Astrocyte (in vitro differentiated cells and primary cell): Measurements from ENCODE around the gene ELMO2. TPM values are rescaled to one million over a fixed set of nuclear protein-coding genes. Genes with fewer than 3 reads are reported as not detected.

Source experiments
- DNase-seq: peaks from one replicate; pipeline ENCODE4 v3.0.0-alpha.2; 2010; ENCODE audit warnings: low read depth
- FAIRE-seq: peaks from 2 replicates; lab custom pipeline; 2011; peaks lifted over from hg19 to GRCh38; lab: Jason Lieb, UNC
- H2AFZ ChIP-seq: 2 replicates; pipeline ENCODE4 v1.6.0; 2012; ENCODE audit warnings: low read depth, low read length, inconsistent platforms
- H3K27ac ChIP-seq: 2 replicates; pipeline ENCODE4 v1.5.1; 2011; ENCODE audit warnings: low read depth, low read length, inconsistent platforms
- H3K27me3 ChIP-seq: 2 replicates; pipeline ENCODE4 v1.6.0; 2011; ENCODE audit warnings: low read length, inconsistent platforms; ENCODE audit not compliant: insufficient read depth
- H3K36me3 ChIP-seq: 2 replicates; pipeline ENCODE4 v1.5.1; 2011; ENCODE audit warnings: low read length, inconsistent platforms; ENCODE audit not compliant: insufficient read depth
- H3K4me1 ChIP-seq: 2 replicates; pipeline ENCODE4 v1.5.1; 2011; ENCODE audit warnings: low read length, inconsistent platforms; ENCODE audit not compliant: insufficient read depth
- H3K4me2 ChIP-seq: 2 replicates; pipeline ENCODE4 v1.6.0; 2012; ENCODE audit warnings: low read length, inconsistent platforms
- H3K4me3 ChIP-seq: 2 replicates; pipeline ENCODE4 v1.5.1; 2011; ENCODE audit warnings: low read depth, mild to moderate bottlenecking, low read length, inconsistent platforms; ENCODE audit not compliant: insufficient read depth
- H3K79me2 ChIP-seq: 2 replicates; pipeline ENCODE4 v1.6.0; 2012; ENCODE audit warnings: mild to moderate bottlenecking, low read length, inconsistent platforms; ENCODE audit not compliant: insufficient read depth
- H3K9ac ChIP-seq: 2 replicates; pipeline ENCODE4 v1.6.0; 2012; ENCODE audit warnings: mild to moderate bottlenecking, low read length, inconsistent platforms
- H3K9me3 ChIP-seq: 2 replicates; pipeline ENCODE4 v1.5.1; 2012; ENCODE audit warnings: low read depth, mild to moderate bottlenecking, low read length, inconsistent platforms; ENCODE audit not compliant: insufficient read depth
- H4K20me1 ChIP-seq: 2 replicates; pipeline ENCODE4 v1.6.0; 2012; ENCODE audit warnings: low read length, inconsistent platforms; ENCODE audit not compliant: insufficient read depth
- H3K27ac Mint-ChIP-seq: one replicate; pipeline ENCODE4 v1.8.0; 2021; ENCODE audit warnings: mild to moderate bottlenecking, mixed read lengths; ENCODE audit not compliant: unreplicated experiment
- H3K27me3 Mint-ChIP-seq: one replicate; pipeline ENCODE4 v1.8.0; 2021; ENCODE audit warnings: low read depth, mixed read lengths; ENCODE audit not compliant: unreplicated experiment
- H3K36me3 Mint-ChIP-seq: one replicate; pipeline ENCODE4 v1.8.0; 2021; ENCODE audit warnings: low read depth, mixed read lengths; ENCODE audit not compliant: unreplicated experiment
- H3K4me1 Mint-ChIP-seq: one replicate; pipeline ENCODE4 v1.8.0; 2021; ENCODE audit warnings: low read depth, mixed read lengths; ENCODE audit not compliant: unreplicated experiment
- H3K4me3 Mint-ChIP-seq: one replicate; pipeline ENCODE4 v1.8.0; 2021; ENCODE audit warnings: mild to moderate bottlenecking, moderate library complexity, mixed read lengths; ENCODE audit not compliant: unreplicated experiment
- H3K9me3 Mint-ChIP-seq: one replicate; pipeline ENCODE4 v1.8.0; 2021; ENCODE audit warnings: mild to moderate bottlenecking, mixed read lengths; ENCODE audit not compliant: unreplicated experiment
- CTCF ChIP-seq: IDR thresholded peaks from 2 replicates; pipeline ENCODE4 v1.5.1; 2011; ENCODE audit warnings: low read depth, mild to moderate bottlenecking, inconsistent platforms, low read length, moderate library complexity; ENCODE audit not compliant: insufficient read depth
- EZH2 ChIP-seq: IDR thresholded peaks from 2 replicates; pipeline ENCODE4 v1.6.1; 2012; ENCODE audit warnings: mild to moderate bottlenecking, low read length, inconsistent platforms; ENCODE audit not compliant: insufficient read depth
- total RNA-seq: library from RNA; stranded (reverse); gene quantifications from 2 replicates; pipeline ENCODE4 v1.2.1, GENCODE V29; 2021

Gene ELMO2
- total RNA-seq, 1 donor from 2014 or later: 53.4 TPM

- Histone ChIP-seq H3K79me2 (no peaks in the 10 kb centered on the region), H3K9me3 (no peaks in the 10 kb centered on the region), H2AFZ (no peak overlapping the region), H3K27me3 (peaks cover 10% of the 10 kb centered on the region), H3K4me3 (no peak overlapping the region), H3K36me3 (no peaks in the 10 kb centered on the region), H3K4me2 (no peak overlapping the region), H3K27ac (no peak overlapping the region), H3K9ac (peak overlapping the region; percentile 84), H3K4me1 (peaks cover 23% of the 10 kb centered on the region), H4K20me1 (no peaks in the 10 kb centered on the region)
- TF ChIP-seq EZH2 (no peak), CTCF (peak; percentile 51)
- Mint-ChIP-seq H3K4me3 (peak overlapping the region; percentile 20), H3K9me3 (peaks cover 3% of the 10 kb centered on the region), H3K27me3 (peaks cover 4% of the 10 kb centered on the region), H3K27ac (no peak overlapping the region), H3K36me3 (peaks cover 11% of the 10 kb centered on the region), H3K4me1 (peaks cover 29% of the 10 kb centered on the region)
- DNase-seq: no peak
- FAIRE-seq: no peak
Observed at GRCh38 chr20:46349035-46349741, 57.2 kb downstream of the ELMO2 start.

GRCh38 chr20:46347841-46348803, 58.3 kb downstream of the ELMO2 start:
- Mint-ChIP-seq H3K27ac (no peak overlapping the region), H3K4me1 (peaks cover 29% of the 10 kb centered on the region), H3K4me3 (no peak overlapping the region), H3K9me3 (peaks cover 3% of the 10 kb centered on the region), H3K27me3 (peaks cover 5% of the 10 kb centered on the region), H3K36me3 (peaks cover 11% of the 10 kb centered on the region)
- Histone ChIP-seq H3K27ac (no peak overlapping the region), H3K27me3 (peaks cover 19% of the 10 kb centered on the region), H3K79me2 (no peaks in the 10 kb centered on the region), H2AFZ (no peak overlapping the region), H3K4me1 (peaks cover 23% of the 10 kb centered on the region), H3K36me3 (no peaks in the 10 kb centered on the region), H3K9ac (no peak overlapping the region), H4K20me1 (no peaks in the 10 kb centered on the region), H3K9me3 (no peaks in the 10 kb centered on the region), H3K4me2 (no peak overlapping the region), H3K4me3 (no peak overlapping the region)
- TF ChIP-seq CTCF: no peak
- TF ChIP-seq EZH2: no peak
- no peak for DNase-seq
- FAIRE-seq: no peak
